Endothelial cell of umbilical vein (primary cell): Measurements from ENCODE around the gene CDH3. TPM values are rescaled to one million over a fixed set of nuclear protein-coding genes. Genes with fewer than 3 reads are reported as not detected.
A peak's percentile ranks its signal among the peaks of the same experiment; 100 is the strongest.

Experiments
- Bru-seq: library from RNA; stranded (reverse); fragments of 400-500 nt; gene quantifications from one replicate; lab custom pipeline; 2021; lab: Mats Ljungman, UMichigan
- BruChase-seq, 2 experiments: library from RNA; stranded (reverse); fragments of 400-500 nt; gene quantifications; one replicate each; lab custom pipeline; 2021; lab: Mats Ljungman, UMichigan
- BruUV-seq: library from RNA; stranded (reverse); fragments of 400-500 nt; replicated peaks from 2 replicates; lab custom pipeline; 2021; lab: Mats Ljungman, UMichigan
- CTCF ChIA-PET: fragments of 300-600, 350-600 bp; sonication (Branson Sonifier 250); formaldehyde crosslinking; loops from one replicate; lab custom pipeline; 2021; ENCODE audit warnings: antibody characterized with exemption, inconsistent platforms; lab: Charles Lee
- POLR2A ChIA-PET: fragments of 300-600, 350-600 bp; sonication (Branson Sonifier 250); formaldehyde crosslinking; loops from one replicate; lab custom pipeline; 2021; ENCODE audit warnings: antibody characterized with exemption, inconsistent platforms; lab: Charles Lee
- DNase-seq: peaks from one replicate; pipeline ENCODE4 v3.0.0-alpha.2; 2011; ENCODE audit warnings: low read depth, low spot score
- FAIRE-seq: peaks from 2 replicates; lab custom pipeline; 2011; peaks lifted over from hg19 to GRCh38; lab: Jason Lieb, UNC
- H2AFZ ChIP-seq: 2 replicates; pipeline ENCODE4 v1.6.0; 2012; ENCODE audit warnings: low read depth, low read length, control low read depth, inconsistent platforms
- H3K27ac ChIP-seq: 2 replicates; pipeline ENCODE4 v1.5.1; 2011; ENCODE audit warnings: low read depth, mild to moderate bottlenecking, control low read depth, low read length, moderate library complexity; ENCODE audit not compliant: insufficient read depth
- H3K27me3 ChIP-seq, 2 experiments: 2 replicates each; pipeline versions ENCODE4 v1.6.0 to v1.6.1; 2011; ENCODE audit warnings: low read length in 2 of 2, mixed read lengths in 1 of 2; ENCODE audit not compliant: control insufficient read depth in 2 of 2, insufficient read depth in 2 of 2
- H3K36me3 ChIP-seq, 2 experiments: 2 replicates in 1 of 2; 3 replicates in 1 of 2; pipeline ENCODE4 v1.5.1; 2011; ENCODE audit warnings: low read length in 2 of 2, mild to moderate bottlenecking in 1 of 2, moderate library complexity in 1 of 2; ENCODE audit not compliant: control insufficient read depth in 2 of 2, insufficient read depth in 2 of 2; ENCODE audit errors: extremely low read depth in 1 of 2
- H3K4me1 ChIP-seq: 3 replicates; pipeline ENCODE4 v1.5.1; 2011; ENCODE audit warnings: mild to moderate bottlenecking, low read length; ENCODE audit not compliant: control insufficient read depth, insufficient read depth; ENCODE audit errors: extremely low read depth
- H3K4me2 ChIP-seq: 2 replicates; pipeline ENCODE4 v1.6.1; 2011; ENCODE audit warnings: low read length, control low read depth, mixed read lengths; ENCODE audit not compliant: insufficient read depth
- H3K4me3 ChIP-seq, 3 experiments: fragments of 200-600 bp in 1 of 3; sonication (generic), shearing (Covaris generic) in 1 of 3; replicated peaks in 1 of 3; 2 replicates each; pipeline ENCODE4 v1.5.1; 2011 to 2016; ENCODE audit warnings: control low read depth in 3 of 3, low read length in 3 of 3, mild to moderate bottlenecking in 2 of 3, inconsistent platforms in 1 of 3, low read depth in 1 of 3, moderate library complexity in 1 of 3; ENCODE audit not compliant: insufficient read depth in 1 of 3
- H3K79me2 ChIP-seq: 2 replicates; pipeline ENCODE4 v1.6.0; 2012; ENCODE audit warnings: low read length, inconsistent platforms; ENCODE audit not compliant: control insufficient read depth, insufficient read depth
- H3K9ac ChIP-seq: replicated peaks from 2 replicates; pipeline ENCODE3; 2011; ENCODE audit warnings: low read length, control low read depth; ENCODE audit not compliant: insufficient read depth; ENCODE audit errors: extremely low read depth
- H3K9me1 ChIP-seq: replicated peaks from 3 replicates; pipeline ENCODE4 v1.6.0; 2011; ENCODE audit warnings: mild to moderate bottlenecking, low read length; ENCODE audit not compliant: control insufficient read depth, insufficient read depth; ENCODE audit errors: extremely low read depth
- H3K9me3 ChIP-seq: replicated peaks from 2 replicates; pipeline ENCODE4 v1.5.1; 2012; ENCODE audit warnings: low read length, inconsistent platforms; ENCODE audit not compliant: control insufficient read depth, insufficient read depth
- H4K20me1 ChIP-seq: replicated peaks from 2 replicates; pipeline ENCODE3; 2011; ENCODE audit warnings: mild to moderate bottlenecking, low read length; ENCODE audit not compliant: control insufficient read depth, insufficient read depth; ENCODE audit errors: extremely low read depth
- EZH2 ChIP-seq: IDR thresholded peaks from 2 replicates; pipeline ENCODE4 v1.6.1; 2012; ENCODE audit warnings: borderline replicate concordance, low read depth, mild to moderate bottlenecking, moderate library complexity, low read length, inconsistent platforms; ENCODE audit not compliant: severe bottlenecking
- GATA2 ChIP-seq: IDR thresholded peaks from 2 replicates; pipeline ENCODE4 v1.7.0; 2011; ENCODE audit warnings: low read depth, mild to moderate bottlenecking, moderate library complexity, mixed read lengths, low read length; ENCODE audit not compliant: insufficient read length, insufficient read depth
- JUN ChIP-seq: IDR thresholded peaks from 2 replicates; pipeline ENCODE4 v1.6.1; 2011; ENCODE audit warnings: borderline replicate concordance, low read depth; ENCODE audit not compliant: insufficient read length, insufficient read depth
- dilution Hi-C: fragments of 300-500 bp; cut with MboI; formaldehyde crosslinking; loops from one replicate; pipeline ENCODE4 v1.15.0; 2019; ENCODE audit warnings: low sequenced_read_pairs; ENCODE audit not compliant: extremely low pct_ligation_motif_present
- intact Hi-C: fragments of 100-400 bp; cut with micrococcal nuclease; formaldehyde crosslinking; loops from one replicate; pipeline ENCODE4 v1.10.0; 2022
- long read RNA-seq: library from polyadenylated mRNA; stranded (forward); transcript quantifications from one replicate; pipeline ENCODE4 v2.0.0, GENCODE V29; 2021
- polyA minus RNA-seq, 3 experiments: library from RNA; depleted of rRNA, polyadenylated mRNA; stranded (reverse); fragments of >200 nt; gene quantifications; 1 replicate in 1 of 3; 2 replicates in 2 of 3; pipeline ENCODE4 v1.2.3, GENCODE V29; 2011
- polyA plus RNA-seq, 4 experiments: library from polyadenylated mRNA; depleted of rRNA in 3 of 4; stranded (reverse) in 3 of 4; unstranded in 1 of 4; fragments of >200 nt; gene quantifications; 2 replicates each; pipeline versions ENCODE4 v1.2.1 to v1.2.3, GENCODE V29; 2011 to 2012; ENCODE audit warnings: missing spikeins in 1 of 4
- total RNA-seq: library from RNA; stranded (reverse); gene quantifications from 2 replicates; pipeline ENCODE4 v1.2.3, GENCODE V29; 2021
- TF ChIP-seq, protein P1 (sequence below): IDR thresholded peaks from 2 replicates; pipeline ENCODE4 v1.6.1; 2011; ENCODE audit not compliant: insufficient read depth, insufficient read length

Gene CDH3
- total RNA-seq (0.28 TPM in 1 of 2 replicates, not detected in the other), polyA plus RNA-seq (0.03 TPM in 1 of 2 replicates, not detected in the other), polyA minus RNA-seq (not detected in 2 replicates), Bru-seq, nascent RNA (percentile 12 among the genes with signal in this experiment), BruChase-seq, experiment 1, labeled RNA remaining after a 6-hour chase (percentile 15 among the genes with signal in this experiment), BruChase-seq, experiment 2, labeled RNA remaining after a 2-hour chase (percentile 12 among the genes with signal in this experiment)
- not detected in 2 replicates for polyA plus RNA-seq (2011; cell fraction: cytosol; rRNA removed)
- polyA plus RNA-seq (2011; cell fraction: nucleus; rRNA removed), result 0.18 TPM in 1 of 2 replicates, not detected in the other
- not detected in 2 replicates for polyA plus RNA-seq (2012)
- not detected for polyA minus RNA-seq (2011; cell fraction: cytosol; rRNA and poly(A)+ RNA removed)
- not detected in 2 replicates for polyA minus RNA-seq (2011; cell fraction: nucleus; rRNA and poly(A)+ RNA removed)
- long read RNA-seq, result 0 reads

GRCh38 chr16:68644715-68645493 is at the start of gene CDH3:
Gene CDH3, plus strand, starts transcription at chr16:68645310. Its CDS starts 70 bp downstream, at chr16:68645380.
- Histone ChIP-seq H3K36me3 (no peaks in the 10 kb centered on the region), H3K27ac (no peak within 1 kb of the TSS), H3K9me1 (no peaks in the 10 kb centered on the region), H3K27me3 (peaks cover 43 to 53% of the 10 kb centered on the region in 2 experiments), H3K4me2 (no peak within 1 kb of the TSS), H4K20me1 (no peaks in the 10 kb centered on the region), H2AFZ (no peak within 1 kb of the TSS), H3K79me2 (no peaks in the 10 kb centered on the region), H3K4me1 (no peaks in the 10 kb centered on the region), H3K9ac (no peak within 1 kb of the TSS), H3K4me3 (no peak within 1 kb of the TSS), H3K9me3 (no peaks in the 10 kb centered on the region)
- intact Hi-C loops, result no loop called here
- CTCF ChIA-PET, result no interaction called here
- no peak for TF ChIP-seq GATA2
- peak; percentile 81 for TF ChIP-seq EZH2
- DNase-seq (no peak), FAIRE-seq (no peak)
- POLR2A ChIA-PET, result no interaction called here
- dilution Hi-C loops, result no loop called here
- no TSS peak for BruUV-seq

GRCh38 chr16:68596266-68596665 is 48.8 kb upstream of the CDH3 start:
- Histone ChIP-seq H3K36me3 (no peaks in the 10 kb centered on the region), H4K20me1 (no peaks in the 10 kb centered on the region), H2AFZ (no peak overlapping the region), H3K79me2 (no peaks in the 10 kb centered on the region), H3K27ac (no peak overlapping the region), H3K9me3 (no peaks in the 10 kb centered on the region), H3K9me1 (no peaks in the 10 kb centered on the region), H3K27me3 (no peaks in the 10 kb centered on the region), H3K4me2 (no peak overlapping the region), H3K4me1 (no peaks in the 10 kb centered on the region), H3K9ac (no peak overlapping the region), H3K4me3 (no peak overlapping the region)
- FAIRE-seq (no peak), DNase-seq (no peak)
- ChIA-PET CTCF (interaction anchor here (1.1 to 1.2 kb wide), 2 partner anchors 9 to 68 kb away, joined by 3 read pairs; no protein-coding TSS in a partner anchor), POLR2A (no interaction called here)
- BruUV-seq, result no TSS peak
- dilution Hi-C loops, result no loop called here
- TF ChIP-seq, protein P1, sequence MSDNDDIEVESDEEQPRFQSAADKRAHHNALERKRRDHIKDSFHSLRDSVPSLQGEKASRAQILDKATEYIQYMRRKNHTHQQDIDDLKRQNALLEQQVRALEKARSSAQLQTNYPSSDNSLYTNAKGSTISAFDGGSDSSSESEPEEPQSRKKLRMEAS, result no peak
- no peak for TF ChIP-seq JUN
- intact Hi-C loops, result no loop called here
